NCI-H510A (cell line): ENCODE measurements around the gene PROK1.

Experiments
- DNase-seq: peaks from one replicate; lab custom pipeline; 2025; lab: John Stamatoyannopoulos, UW

PROK1 gene

GRCh38 chr1:110465038-110465813, 14.3 kb downstream of the PROK1 start:
- no peak for DNase-seq

- no peak for DNase-seq
Observed at GRCh38 chr1:110465814-110466380, 14.9 kb downstream of the PROK1 start.

- DNase-seq: no peak
Observed at GRCh38 chr1:110466646-110467280, 15.8 kb downstream of the PROK1 start.

GRCh38 chr1:110471131-110471530, 20.2 kb downstream of the PROK1 start:
- no peak for DNase-seq

- no peak for DNase-seq
Observed at GRCh38 chr1:110472546-110472945, 21.6 kb downstream of the PROK1 start.

GRCh38 chr1:110474444-110474843, 23.5 kb downstream of the PROK1 start:
- no peak for DNase-seq

- DNase-seq: no peak
Observed at GRCh38 chr1:110475362-110476027, 24.5 kb downstream of the PROK1 start.

GRCh38 chr1:110476028-110476765, 25.2 kb downstream of the PROK1 start:
- no peak for DNase-seq

GRCh38 chr1:110477041-110477440, 26.1 kb downstream of the PROK1 start:
- DNase-seq: no peak

- DNase-seq: no peak
Observed at GRCh38 chr1:110477445-110477957, 26.6 kb downstream of the PROK1 start.

- DNase-seq: no peak
Observed at GRCh38 chr1:110477967-110478640, 27.2 kb downstream of the PROK1 start.

- DNase-seq: no peak
Observed at GRCh38 chr1:110478886-110479285, 27.9 kb downstream of the PROK1 start.

GRCh38 chr1:110480356-110481096, 29.6 kb downstream of the PROK1 start:
- no peak for DNase-seq

GRCh38 chr1:110481968-110482623, 31.1 kb downstream of the PROK1 start:
- no peak for DNase-seq

- no peak for DNase-seq
Observed at GRCh38 chr1:110482662-110483307, 31.8 kb downstream of the PROK1 start.

- no peak for DNase-seq
Observed at GRCh38 chr1:110483308-110483685, 32.3 kb downstream of the PROK1 start.

- DNase-seq: no peak
Observed at GRCh38 chr1:110484801-110485200, 33.9 kb downstream of the PROK1 start.

- no peak for DNase-seq
Observed at GRCh38 chr1:110485725-110486124, 34.8 kb downstream of the PROK1 start.

- no peak for DNase-seq
Observed at GRCh38 chr1:110487726-110488125, 36.8 kb downstream of the PROK1 start.

- no peak for DNase-seq
Observed at GRCh38 chr1:110488161-110488560, 37.2 kb downstream of the PROK1 start.
